PC-9 (cell line): Measurements from ENCODE around the gene PXN. TPM values are rescaled to one million over a fixed set of nuclear protein-coding genes. Genes with fewer than 3 reads are reported as not detected.

Source experiments
- BruUV-seq: library from RNA; stranded (reverse); fragments of 400-500 nt; replicated peaks from 2 replicates; lab custom pipeline; 2021; lab: Mats Ljungman, UMichigan
- CTCF ChIA-PET: fragments of 300-600 bp; sonication (Branson Sonifier 250); formaldehyde crosslinking; loops from one replicate; lab custom pipeline; 2022; ENCODE audit warnings: antibody characterized with exemption; lab: Charles Lee
- POLR2A ChIA-PET: fragments of 300-600 bp; sonication (Branson Sonifier 250); formaldehyde crosslinking; loops from one replicate; lab custom pipeline; 2022; ENCODE audit warnings: antibody characterized with exemption; ENCODE audit not compliant: unreplicated experiment; lab: Charles Lee
- DNase-seq, 2 experiments: peaks; one replicate each; pipeline versions ENCODE4 v3.0.0 to v3.0.0-alpha.2; 2015 to 2022; ENCODE audit warnings: mixed read lengths in 1 of 2
- H2AFZ ChIP-seq: fragments of 200-600 bp; sonication (generic); 2 replicates; pipeline ENCODE4 v1.8.1; 2017; ENCODE audit warnings: antibody characterized with exemption
- H3F3A ChIP-seq: fragments of 200-600 bp; sonication (generic); 2 replicates; pipeline ENCODE4 v1.8.1; 2017; ENCODE audit warnings: antibody characterized with exemption, mild to moderate bottlenecking, low read depth; ENCODE audit not compliant: insufficient read depth
- H3K27ac ChIP-seq: fragments of 200-600 bp; sonication (generic); 2 replicates; pipeline ENCODE4 v1.6.1; 2016; ENCODE audit warnings: mixed run types
- H3K27me3 ChIP-seq: fragments of 200-600 bp; sonication (generic); 2 replicates; pipeline ENCODE4 v1.6.1; 2016; ENCODE audit warnings: low read depth, mixed run types; ENCODE audit not compliant: insufficient read depth
- H3K36me3 ChIP-seq: fragments of 200-600 bp; sonication (generic); 2 replicates; pipeline ENCODE4 v1.6.1; 2016; ENCODE audit warnings: low read depth, mixed run types
- H3K4me1 ChIP-seq: fragments of 200-600 bp; sonication (generic); replicated peaks from 2 replicates; pipeline ENCODE4 v1.6.1; 2016; ENCODE audit warnings: mixed run types; ENCODE audit not compliant: insufficient read depth
- H3K4me2 ChIP-seq: fragments of 200-600 bp; sonication (generic); 2 replicates; pipeline ENCODE4 v1.6.1; 2017; ENCODE audit warnings: mixed run types
- H3K4me3 ChIP-seq: fragments of 200-600 bp; sonication (generic); 2 replicates; pipeline ENCODE4 v1.6.1; 2016; ENCODE audit warnings: mixed run types
- H3K79me2 ChIP-seq: fragments of 200-600 bp; sonication (generic); 2 replicates; pipeline ENCODE4 v1.6.1; 2017; ENCODE audit warnings: low read depth, mixed run types
- H3K9me2 ChIP-seq: fragments of 200-600 bp; sonication (generic); 2 replicates; pipeline ENCODE4 v1.8.1; 2017; ENCODE audit warnings: mild to moderate bottlenecking; ENCODE audit not compliant: insufficient read depth
- H3K9me3 ChIP-seq: fragments of 200-600 bp; sonication (generic); 2 replicates; pipeline ENCODE4 v1.8.1; 2016; ENCODE audit warnings: low read depth; ENCODE audit not compliant: insufficient read depth
- H4K20me1 ChIP-seq: fragments of 200-600 bp; sonication (generic); 2 replicates; pipeline ENCODE4 v1.8.1; 2017; ENCODE audit not compliant: insufficient read depth
- EZH2 ChIP-seq: fragments of 200-600 bp; sonication (generic); IDR thresholded peaks from 2 replicates; pipeline ENCODE4 v1.8.0; 2017; ENCODE audit warnings: antibody characterized with exemption, low read depth
- intact Hi-C: fragments of 100-400 bp; cut with micrococcal nuclease; formaldehyde crosslinking; loops from one replicate; pipeline ENCODE4 v1.10.0; 2022; ENCODE audit not compliant: unreplicated experiment
- total RNA-seq: library from RNA; stranded (reverse); gene quantifications from 2 replicates; pipeline ENCODE4 v1.2.3, GENCODE V29; 2021
- TF ChIP-seq, protein P1 (sequence below): fragments of 200-600 bp; sonication (generic); conservative IDR thresholded peaks from 2 replicates; pipeline ENCODE4 v1.6.1; 2017; ENCODE audit warnings: mixed run types, antibody characterized with exemption, mild to moderate bottlenecking, moderate library complexity

The PXN gene
- total RNA-seq, 1 experiment from 2014 or later, result 218 TPM

DNA sequence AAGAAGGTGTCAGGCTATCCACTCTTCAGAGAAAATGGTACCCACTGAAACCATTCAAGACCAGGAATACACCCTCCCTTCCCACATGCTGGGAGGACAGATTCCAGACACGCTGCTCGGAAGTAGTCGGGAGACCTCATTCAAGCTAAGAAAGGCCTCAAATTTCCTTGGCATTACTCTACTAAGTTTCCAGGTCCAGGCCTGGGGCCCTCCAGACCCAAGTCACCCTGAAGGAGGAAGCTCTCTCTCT lies 37.6 kb downstream of the PXN start:
- Histone ChIP-seq H3K9me2 (no peaks in the 10 kb centered on the region), H3K4me2 (peak overlapping the region; percentile 98), H3K36me3 (no peaks in the 10 kb centered on the region), H4K20me1 (no peaks in the 10 kb centered on the region), H2AFZ (no peak overlapping the region), H3K27me3 (no peaks in the 10 kb centered on the region), H3F3A (peaks cover 41% of the 10 kb centered on the region), H3K4me3 (no peak overlapping the region), H3K4me1 (peaks cover 48% of the 10 kb centered on the region), H3K27ac (no peak overlapping the region), H3K9me3 (no peaks in the 10 kb centered on the region), H3K79me2 (peaks cover 44% of the 10 kb centered on the region)
- intact Hi-C loops, result loop anchor here (1.0 to 2.0 kb wide), 4 partner anchors 27 to 219 kb away; partner anchors contain the start of genes GATC, PXN, RNU4-2 and RPLP0
- CTCF ChIA-PET, result interaction anchor here (0.6 to 4.5 kb wide), 14 partner anchors 10 to 89 kb away, joined by 3 to 50 read pairs (median 6); partner anchors contain the start of genes PXN, RNU4-1, RNU4-2 and RPLP0
- TF ChIP-seq EZH2, result no peak
- TF ChIP-seq, protein P1, sequence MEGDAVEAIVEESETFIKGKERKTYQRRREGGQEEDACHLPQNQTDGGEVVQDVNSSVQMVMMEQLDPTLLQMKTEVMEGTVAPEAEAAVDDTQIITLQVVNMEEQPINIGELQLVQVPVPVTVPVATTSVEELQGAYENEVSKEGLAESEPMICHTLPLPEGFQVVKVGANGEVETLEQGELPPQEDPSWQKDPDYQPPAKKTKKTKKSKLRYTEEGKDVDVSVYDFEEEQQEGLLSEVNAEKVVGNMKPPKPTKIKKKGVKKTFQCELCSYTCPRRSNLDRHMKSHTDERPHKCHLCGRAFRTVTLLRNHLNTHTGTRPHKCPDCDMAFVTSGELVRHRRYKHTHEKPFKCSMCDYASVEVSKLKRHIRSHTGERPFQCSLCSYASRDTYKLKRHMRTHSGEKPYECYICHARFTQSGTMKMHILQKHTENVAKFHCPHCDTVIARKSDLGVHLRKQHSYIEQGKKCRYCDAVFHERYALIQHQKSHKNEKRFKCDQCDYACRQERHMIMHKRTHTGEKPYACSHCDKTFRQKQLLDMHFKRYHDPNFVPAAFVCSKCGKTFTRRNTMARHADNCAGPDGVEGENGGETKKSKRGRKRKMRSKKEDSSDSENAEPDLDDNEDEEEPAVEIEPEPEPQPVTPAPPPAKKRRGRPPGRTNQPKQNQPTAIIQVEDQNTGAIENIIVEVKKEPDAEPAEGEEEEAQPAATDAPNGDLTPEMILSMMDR, result no peak
- POLR2A ChIA-PET, result interaction anchor here (0.5 to 5.5 kb wide), 5 partner anchors 13 to 66 kb away, joined by 4 to 222 read pairs (median 23); partner anchors contain the start of genes PXN, RNU4-2 and RPLP0
- BruUV-seq, result no TSS peak
- DNase-seq, result no peak

DNA sequence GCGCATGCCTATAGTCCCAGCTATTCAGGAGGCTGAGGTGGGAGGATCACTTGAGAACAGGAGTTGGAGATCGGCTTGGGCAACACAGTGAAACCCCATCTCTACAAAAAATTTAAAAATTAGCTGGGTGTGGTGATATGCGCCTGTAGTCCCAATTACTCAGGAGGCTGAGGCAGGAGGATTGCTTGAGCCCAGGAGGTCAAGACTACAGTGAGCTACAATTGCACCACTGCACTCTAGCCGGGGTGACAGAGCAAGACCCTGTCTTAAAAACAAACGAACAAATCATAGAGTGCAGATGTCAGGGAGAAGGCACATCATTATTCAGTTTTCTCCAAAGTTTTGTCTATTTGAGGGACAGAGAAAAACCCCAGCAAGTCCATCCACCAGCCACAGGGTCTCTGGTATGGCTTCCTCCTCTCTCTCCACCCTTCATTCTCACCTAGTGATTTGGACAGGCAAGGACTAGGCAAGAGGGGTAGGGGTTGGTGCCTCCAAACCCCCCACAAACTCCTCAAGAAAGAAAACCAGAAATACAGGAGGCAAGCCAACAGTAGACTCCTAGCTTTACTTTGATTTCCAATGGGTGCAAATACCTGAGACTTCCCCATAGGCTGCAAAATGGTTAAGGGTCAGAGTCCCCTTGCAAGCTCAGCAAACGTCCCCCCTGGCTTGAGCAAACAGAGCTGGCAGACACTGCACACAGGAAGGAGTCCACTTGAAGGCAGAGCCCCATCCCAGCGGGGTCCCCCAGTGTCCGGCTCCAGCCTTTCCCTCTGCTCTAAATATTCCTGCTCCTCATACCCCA lies 38.1 kb downstream of the PXN start:
- Histone ChIP-seq H3F3A (peaks cover 35% of the 10 kb centered on the region), H3K79me2 (peaks cover 42% of the 10 kb centered on the region), H3K4me3 (no peak overlapping the region), H3K9me3 (no peaks in the 10 kb centered on the region), H3K4me1 (peaks cover 42% of the 10 kb centered on the region), H3K27ac (no peak overlapping the region), H3K27me3 (no peaks in the 10 kb centered on the region), H3K4me2 (peak overlapping the region; percentile 98), H2AFZ (no peak overlapping the region), H3K36me3 (no peaks in the 10 kb centered on the region), H3K9me2 (no peaks in the 10 kb centered on the region), H4K20me1 (no peaks in the 10 kb centered on the region)
- DNase-seq, result no peak
- no TSS peak for BruUV-seq
- intact Hi-C loops, result loop anchor here (1.0 to 2.0 kb wide), 4 partner anchors 27 to 219 kb away; partner anchors contain the start of genes GATC, PXN, RNU4-2 and RPLP0
- CTCF ChIA-PET, result interaction anchor here (0.6 to 4.5 kb wide), 14 partner anchors 10 to 89 kb away, joined by 3 to 50 read pairs (median 6); partner anchors contain the start of genes PXN, RNU4-1, RNU4-2 and RPLP0
- no peak for TF ChIP-seq EZH2
- TF ChIP-seq, protein P1, result no peak
- POLR2A ChIA-PET, result interaction anchor here (0.5 to 5.5 kb wide), 5 partner anchors 12 to 67 kb away, joined by 4 to 222 read pairs (median 15); partner anchors contain the start of genes RNU4-2 and RPLP0

DNA sequence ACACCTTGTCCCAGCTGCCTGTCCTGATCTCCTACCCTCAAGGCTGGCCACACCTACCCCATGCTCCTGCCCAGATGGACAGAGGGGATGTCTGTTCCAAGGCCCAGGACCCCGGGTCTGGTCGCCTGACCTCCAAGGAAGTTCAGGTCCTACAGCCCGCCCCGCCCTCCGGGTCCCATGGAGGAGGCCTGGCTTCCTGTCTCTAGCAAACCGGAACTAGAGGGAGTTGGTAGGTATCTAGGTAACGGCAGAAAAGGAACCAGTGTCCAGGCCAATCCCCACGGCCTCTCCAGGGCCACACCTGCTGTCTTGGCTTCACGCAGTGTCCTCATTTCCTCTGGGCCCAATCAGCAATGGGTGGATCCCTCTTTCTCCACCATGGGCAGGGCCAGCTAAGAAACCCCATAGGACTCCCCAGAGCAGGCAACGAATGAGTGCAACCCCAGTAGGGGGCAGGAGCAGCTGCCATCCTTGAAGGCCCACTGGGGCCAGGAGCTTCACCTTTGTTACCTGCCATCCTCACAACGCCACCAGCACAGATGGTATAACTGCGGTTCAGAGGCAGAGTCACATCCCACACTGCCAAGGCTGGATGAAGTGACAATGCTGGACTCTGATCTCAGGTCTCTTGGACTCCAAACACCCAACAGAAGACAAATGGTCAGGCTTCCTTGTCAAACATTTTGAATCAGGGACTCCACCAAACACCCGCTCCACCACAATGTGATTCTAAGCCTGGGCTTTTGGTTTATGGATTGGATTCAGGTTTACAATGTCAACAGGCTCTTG lies 39.5 kb downstream of the PXN start:
- no peak overlapping the region for H3K27ac ChIP-seq
- H2AFZ ChIP-seq, result no peak overlapping the region
- ChIA-PET CTCF (interaction anchor here (0.6 to 0.7 kb wide), 2 partner anchors 69 to 552 kb away, joined by 3 read pairs; no protein-coding TSS in a partner anchor), POLR2A (interaction anchor here (0.6 kb wide), 1 partner anchor 65 kb away, joined by 10 read pairs; no protein-coding TSS in a partner anchor)
- TF ChIP-seq EZH2, result no peak
- TF ChIP-seq, protein P1, result no peak
- H3F3A ChIP-seq, result peaks cover 25% of the 10 kb centered on the region
- intact Hi-C loops, result no loop called here
- no peak overlapping the region for H3K4me3 ChIP-seq
- peaks cover 32% of the 10 kb centered on the region for H3K4me1 ChIP-seq
- no peaks in the 10 kb centered on the region for H3K9me2 ChIP-seq
- no peak overlapping the region for H3K4me2 ChIP-seq
- H3K36me3 ChIP-seq, result no peaks in the 10 kb centered on the region
- no peaks in the 10 kb centered on the region for H4K20me1 ChIP-seq
- no TSS peak for BruUV-seq
- H3K27me3 ChIP-seq, result no peaks in the 10 kb centered on the region
- peak in 1 of 2 experiments; percentile 43 for DNase-seq
- H3K9me3 ChIP-seq, result no peaks in the 10 kb centered on the region
- H3K79me2 ChIP-seq, result peaks cover 42% of the 10 kb centered on the region
